Effector memory CD8-positive, alpha-beta T cell (primary cell): ENCODE measurements around the gene GPC5.
"Not testable (repeated sequence)": the region's sequence is repeated elsewhere in the genome, so short reads cannot be mapped to it uniquely, and the experiment has no call there.

ENCODE experiments used
- ATAC-seq: fragments of 150-1000 bp; cut with Tn5 transposase; replicated peaks from 2 replicates; pipeline ENCODE4 v1.10.0; 2021; ENCODE audit warnings: mild to moderate bottlenecking, moderate library complexity
- DNase-seq, 3 experiments: peaks; one replicate each; pipeline ENCODE4 v3.0.0; 2021
- H3K27ac Mint-ChIP-seq, 2 donors: one replicate each; pipeline ENCODE4 v1.8.0; 2022; ENCODE audit warnings: mild to moderate bottlenecking in 2 of 2, mixed read lengths in 2 of 2, moderate library complexity in 2 of 2
- H3K27me3 Mint-ChIP-seq, 2 donors: one replicate each; pipeline ENCODE4 v1.8.0; 2022; ENCODE audit warnings: mixed read lengths in 2 of 2
- H3K36me3 Mint-ChIP-seq: one replicate; pipeline ENCODE4 v1.8.0; 2022; ENCODE audit warnings: mild to moderate bottlenecking, moderate library complexity, mixed read lengths; ENCODE audit not compliant: insufficient read depth
- H3K4me1 Mint-ChIP-seq, 2 donors: one replicate each; pipeline ENCODE4 v1.8.0; 2022; ENCODE audit warnings: low read depth in 2 of 2, mixed read lengths in 2 of 2
- H3K4me3 Mint-ChIP-seq, 2 donors: one replicate each; pipeline ENCODE4 v1.8.0; 2022; ENCODE audit warnings: mild to moderate bottlenecking in 2 of 2, mixed read lengths in 2 of 2, moderate library complexity in 2 of 2
- H3K9me3 Mint-ChIP-seq, 2 donors: one replicate each; pipeline ENCODE4 v1.8.0; 2022; ENCODE audit warnings: mixed read lengths in 2 of 2

Gene GPC5

DNA sequence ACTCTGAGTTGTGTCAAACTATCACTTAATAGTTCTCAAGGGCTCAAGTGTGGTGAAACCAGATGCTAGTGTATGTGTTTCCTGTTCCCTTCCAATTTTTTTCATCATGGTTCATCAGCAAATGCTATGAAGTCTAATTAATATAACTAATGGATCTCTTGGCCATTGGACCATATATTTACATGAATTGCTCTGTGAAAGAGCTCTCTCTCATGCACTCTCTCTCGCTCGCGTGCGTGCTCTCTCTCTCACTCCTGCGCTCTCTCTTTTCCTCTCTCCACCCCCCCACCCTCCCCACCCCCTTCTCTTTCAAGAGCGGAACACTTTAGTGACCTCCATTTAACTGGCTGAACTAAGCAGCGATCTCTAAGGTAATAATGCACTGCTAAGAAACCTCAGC, 1281.2 kb downstream of the GPC5 start:
- Mint-ChIP-seq H3K9me3 (peaks cover 12 to 20% of the 10 kb centered on the region in 2 donors), H3K4me1 (no peaks in the 10 kb centered on the region), H3K27me3 (no peaks in the 10 kb centered on the region), H3K4me3 (no peak overlapping the region), H3K27ac (no peak overlapping the region), H3K36me3 (no peaks in the 10 kb centered on the region)
- no peak for DNase-seq
- no peak for ATAC-seq

DNA sequence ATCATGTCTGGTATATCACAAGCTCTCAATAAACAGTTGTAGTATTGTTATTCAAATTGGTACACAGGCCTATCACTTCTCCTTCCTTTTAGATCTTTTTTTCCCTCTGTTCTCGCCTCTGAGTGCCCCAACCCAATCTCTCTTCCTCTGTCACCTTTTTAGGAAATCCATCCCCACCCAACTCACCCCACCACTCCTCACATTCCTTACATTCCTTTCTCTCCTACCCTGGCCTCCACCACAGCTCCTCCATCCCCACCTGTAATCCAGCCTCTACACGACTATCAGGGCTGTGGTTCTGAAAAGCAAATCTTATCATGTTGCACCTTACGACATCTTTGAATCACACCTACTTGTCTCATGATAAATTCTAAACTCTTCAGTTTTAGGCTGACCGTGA, 1282.8 kb downstream of the GPC5 start:
- Mint-ChIP-seq H3K27ac (no peak overlapping the region), H3K4me3 (no peak overlapping the region), H3K27me3 (no peaks in the 10 kb centered on the region), H3K36me3 (no peaks in the 10 kb centered on the region), H3K9me3 (peaks cover 12 to 20% of the 10 kb centered on the region in 2 donors), H3K4me1 (no peaks in the 10 kb centered on the region)
- ATAC-seq = no peak
- DNase-seq = no peak

DNA sequence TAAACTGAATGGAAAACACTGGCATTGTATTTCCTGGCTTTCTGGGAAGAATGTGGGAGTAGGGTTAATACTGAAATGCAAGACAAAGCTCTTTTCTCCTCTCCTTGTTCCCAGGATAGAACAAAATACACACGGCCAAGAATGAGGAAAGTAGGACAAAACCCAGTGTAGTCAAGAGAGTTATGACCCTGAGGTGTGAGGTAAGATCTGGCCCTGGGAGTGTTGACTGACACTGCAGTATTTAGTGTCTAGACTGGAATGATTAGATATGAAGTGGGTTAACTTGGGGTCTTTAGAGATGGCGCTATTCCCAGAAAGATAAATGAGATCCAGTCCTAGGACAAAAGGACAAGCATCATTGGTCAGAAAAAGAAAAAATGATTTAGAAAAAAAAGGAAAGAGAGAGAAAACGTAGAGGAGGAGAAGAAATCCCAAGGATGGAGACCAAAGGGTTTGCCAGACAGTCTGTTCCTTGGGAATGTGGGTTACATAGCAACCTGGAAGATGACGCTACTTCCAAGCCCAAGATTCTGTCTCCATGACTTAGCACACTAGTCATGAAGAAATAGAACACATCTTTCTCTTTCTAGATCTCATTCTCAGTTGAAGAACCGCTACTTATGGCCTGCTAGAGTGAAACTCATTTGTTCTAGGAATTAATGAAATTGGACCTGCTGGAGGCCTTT, 1284.6 kb downstream of the GPC5 start:
- no peak overlapping the region for H3K4me3 Mint-ChIP-seq
- no peak overlapping the region for H3K27ac Mint-ChIP-seq
- H3K27me3 Mint-ChIP-seq = no peaks in the 10 kb centered on the region
- H3K36me3 Mint-ChIP-seq = no peaks in the 10 kb centered on the region
- DNase-seq (no peak), ATAC-seq (no peak)
- no peaks in the 10 kb centered on the region for H3K4me1 Mint-ChIP-seq
- peaks cover 10 to 20% of the 10 kb centered on the region in 2 donors for H3K9me3 Mint-ChIP-seq

DNA sequence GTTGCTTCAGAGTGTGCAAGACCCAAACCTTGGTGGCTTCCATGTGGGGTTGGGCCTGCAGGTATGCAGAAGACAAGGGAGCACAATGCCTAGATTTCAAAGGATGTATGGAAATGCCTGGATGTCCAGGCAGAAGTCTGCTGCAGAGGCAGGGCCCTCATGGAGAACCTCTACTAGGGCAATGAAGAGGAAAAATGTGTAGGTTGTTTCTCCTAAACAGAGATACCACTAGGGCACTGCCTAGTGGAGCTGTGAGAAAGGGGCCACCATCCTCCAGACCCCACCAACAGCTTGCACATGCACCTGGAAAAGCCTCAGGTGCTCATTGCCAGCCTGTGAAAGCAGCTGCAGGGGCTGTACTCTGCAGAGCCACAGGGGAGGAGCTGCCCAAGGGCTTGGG, 1295.6 kb downstream of the GPC5 start:
- Mint-ChIP-seq H3K36me3 (no peaks in the 10 kb centered on the region), H3K27me3 (no peaks in the 10 kb centered on the region), H3K27ac (no peak overlapping the region), H3K9me3 (peaks cover 15 to 21% of the 10 kb centered on the region in 2 donors), H3K4me3 (no peak overlapping the region), H3K4me1 (no peaks in the 10 kb centered on the region)
- DNase-seq = no peak
- no peak for ATAC-seq

DNA sequence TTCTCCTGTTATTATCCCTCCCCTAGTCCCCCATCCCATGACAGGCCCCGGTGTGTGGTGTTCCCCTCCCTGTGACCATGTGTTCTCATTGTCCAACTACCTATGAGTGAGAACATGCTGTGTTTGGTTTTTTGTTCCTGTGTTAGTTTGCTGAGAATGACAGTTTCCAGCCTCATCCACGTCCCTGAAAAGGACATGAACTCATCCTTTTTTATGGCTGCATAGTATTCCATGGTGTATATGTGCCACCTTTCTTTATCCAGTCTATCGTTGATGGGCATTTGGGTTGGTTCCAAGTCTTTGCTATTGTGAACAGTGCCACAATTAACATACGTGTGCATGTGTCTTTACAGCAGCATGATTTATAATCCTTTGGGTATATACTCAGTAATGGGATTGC, 1297.4 kb downstream of the GPC5 start:
- not testable (repeated sequence) for H3K27me3 Mint-ChIP-seq, H3K27ac Mint-ChIP-seq, DNase-seq, ATAC-seq, H3K36me3 Mint-ChIP-seq, H3K4me3 Mint-ChIP-seq, H3K4me1 Mint-ChIP-seq
- peaks cover 22 to 31% of the 10 kb centered on the region in 2 donors for H3K9me3 Mint-ChIP-seq

DNA sequence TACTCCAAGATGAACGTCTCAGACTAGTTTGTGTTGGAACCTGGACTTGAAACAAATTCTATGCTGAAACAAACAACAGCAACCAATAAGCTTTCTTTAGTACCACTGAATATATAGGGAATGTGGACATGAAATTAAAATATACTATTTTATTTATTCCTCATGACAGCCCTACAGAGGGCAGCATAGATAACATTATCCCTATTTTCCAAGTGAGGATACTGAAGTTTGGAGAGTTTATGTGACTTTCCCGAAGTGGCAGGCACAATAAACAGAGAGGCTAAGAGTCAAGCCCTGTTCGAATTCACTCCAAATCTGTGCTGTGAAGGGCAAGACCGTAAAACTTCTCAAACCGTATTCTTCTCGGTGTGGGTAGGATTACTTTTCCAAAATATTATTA, 1318.3 kb downstream of the GPC5 start:
- ATAC-seq (no peak), DNase-seq (no peak)
- H3K4me3 Mint-ChIP-seq = no peak overlapping the region
- peaks cover 9 to 10% of the 10 kb centered on the region in 2 donors for H3K9me3 Mint-ChIP-seq
- H3K27ac Mint-ChIP-seq = no peak overlapping the region
- H3K36me3 Mint-ChIP-seq = peaks cover 2% of the 10 kb centered on the region
- no peaks in the 10 kb centered on the region for H3K4me1 Mint-ChIP-seq
- H3K27me3 Mint-ChIP-seq = no peaks in the 10 kb centered on the region

DNA sequence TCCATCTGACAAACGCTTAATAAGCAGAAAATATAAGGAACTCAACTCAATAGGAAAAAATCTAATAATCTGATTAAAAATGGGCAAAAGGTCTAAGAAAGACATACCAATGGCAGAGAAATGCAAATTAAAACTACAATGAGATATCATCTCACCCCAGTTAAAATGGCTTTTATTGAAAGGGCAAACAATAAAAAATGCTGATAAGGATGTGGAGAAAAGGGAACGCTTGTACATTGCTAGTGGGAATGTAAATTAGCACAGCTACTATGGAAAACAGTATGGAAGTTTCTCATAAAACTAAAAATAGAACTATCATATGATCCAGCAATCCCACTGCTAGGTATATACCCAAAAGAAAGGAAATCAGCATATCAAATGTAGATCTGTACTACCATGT, 1319.4 kb downstream of the GPC5 start:
- Mint-ChIP-seq H3K27me3 (no peaks in the 10 kb centered on the region), H3K9me3 (peaks cover 5 to 7% of the 10 kb centered on the region in 2 donors), H3K4me1 (no peaks in the 10 kb centered on the region), H3K4me3 (no peak overlapping the region), H3K36me3 (peaks cover 2% of the 10 kb centered on the region), H3K27ac (no peak overlapping the region)
- DNase-seq (no peak), ATAC-seq (no peak)

DNA sequence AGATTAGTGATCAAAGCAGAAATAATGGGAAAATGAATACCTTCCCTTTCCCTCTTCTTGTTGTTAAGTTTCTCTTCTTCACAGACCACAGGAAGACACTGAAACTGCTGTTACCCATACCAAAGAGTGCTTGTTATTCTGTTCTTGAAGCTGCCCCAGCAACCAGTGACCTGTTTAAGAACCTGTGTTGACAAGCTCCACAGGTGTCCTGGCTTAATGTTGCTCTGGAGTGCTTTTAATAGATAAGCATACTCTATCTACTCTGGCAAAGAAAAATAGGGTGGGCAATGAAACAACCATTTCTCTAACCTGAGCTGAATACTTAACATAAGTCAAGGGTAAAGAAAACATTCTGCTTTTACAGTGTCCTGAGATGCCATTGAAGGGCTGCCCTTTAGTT, 1321.4 kb downstream of the GPC5 start:
- Mint-ChIP-seq H3K4me1 (no peaks in the 10 kb centered on the region), H3K27ac (no peak overlapping the region), H3K27me3 (no peaks in the 10 kb centered on the region), H3K9me3 (peaks cover 0 to 3% of the 10 kb centered on the region in 2 donors), H3K36me3 (no peaks in the 10 kb centered on the region), H3K4me3 (no peak overlapping the region)
- ATAC-seq (no peak), DNase-seq (no peak)

DNA sequence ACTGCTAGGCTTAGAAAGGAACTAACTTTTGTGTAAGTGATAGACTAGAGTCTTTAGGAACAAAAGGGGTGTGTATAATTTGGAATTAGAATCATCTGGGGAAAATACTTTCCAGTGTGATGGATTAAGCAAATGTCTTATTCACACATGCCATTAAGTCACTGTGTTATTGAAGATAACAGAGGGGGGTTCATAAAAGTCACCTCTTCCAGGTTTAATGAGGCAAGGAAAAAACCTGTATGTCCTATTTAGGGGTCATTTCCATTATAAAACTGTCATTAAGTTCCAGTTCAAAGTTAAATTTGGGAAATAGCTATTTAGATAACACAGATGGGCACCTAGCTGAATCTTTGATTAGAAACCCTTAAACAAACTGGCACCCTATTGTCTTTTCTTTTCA, 1323.2 kb downstream of the GPC5 start:
- ATAC-seq (no peak), DNase-seq (no peak)
- Mint-ChIP-seq H3K4me1 (no peaks in the 10 kb centered on the region), H3K36me3 (no peaks in the 10 kb centered on the region), H3K9me3 (peaks cover 0 to 3% of the 10 kb centered on the region in 2 donors), H3K4me3 (no peak overlapping the region), H3K27ac (no peak overlapping the region), H3K27me3 (no peaks in the 10 kb centered on the region)

DNA sequence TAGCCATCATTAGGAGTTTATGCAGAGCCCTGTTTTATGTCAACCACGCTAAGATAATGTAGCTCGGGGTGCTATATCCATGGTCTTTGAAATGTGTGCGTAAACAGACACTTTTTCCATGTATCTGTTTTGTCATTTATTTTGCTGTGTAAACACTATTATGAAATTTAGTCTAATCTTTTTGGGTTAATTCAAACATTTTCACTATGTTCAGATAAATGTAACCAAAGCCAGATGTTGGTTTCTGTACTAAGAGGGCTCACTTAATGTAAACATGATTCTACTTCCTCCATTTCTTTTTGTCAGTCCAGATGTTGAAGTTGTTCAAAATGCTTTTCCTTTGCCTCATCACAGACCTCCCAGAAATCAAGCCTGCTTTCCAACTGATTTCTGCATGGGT, 1328.7 kb downstream of the GPC5 start:
- H3K9me3 Mint-ChIP-seq = no peaks in the 10 kb centered on the region
- no peaks in the 10 kb centered on the region for H3K27me3 Mint-ChIP-seq
- H3K27ac Mint-ChIP-seq = no peak overlapping the region
- DNase-seq (no peak), ATAC-seq (no peak)
- H3K4me1 Mint-ChIP-seq = no peaks in the 10 kb centered on the region
- no peak overlapping the region for H3K4me3 Mint-ChIP-seq
- peaks cover 3% of the 10 kb centered on the region for H3K36me3 Mint-ChIP-seq

DNA sequence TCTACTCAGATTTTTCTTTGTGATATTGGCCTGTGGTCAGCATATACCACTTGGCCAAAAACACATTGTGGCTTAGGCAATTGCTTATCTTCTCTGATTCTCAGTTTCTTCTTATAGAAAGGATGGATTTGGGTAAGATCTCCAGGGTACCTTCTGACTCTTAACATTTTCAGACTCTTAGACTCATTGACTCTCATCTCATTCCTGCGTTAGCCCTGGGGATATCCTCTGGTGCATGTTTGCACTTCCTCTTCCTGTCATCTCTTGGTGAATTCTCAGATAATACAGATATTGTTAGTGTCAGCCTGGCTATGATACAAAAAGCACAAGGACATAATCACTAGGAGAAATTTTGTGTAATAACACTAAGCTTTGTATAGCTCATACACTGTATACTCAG, 1335.6 kb downstream of the GPC5 start:
- Mint-ChIP-seq H3K4me3 (no peak overlapping the region), H3K9me3 (peaks cover 0 to 10% of the 10 kb centered on the region in 2 donors), H3K27ac (no peak overlapping the region), H3K27me3 (no peaks in the 10 kb centered on the region), H3K4me1 (no peaks in the 10 kb centered on the region), H3K36me3 (no peaks in the 10 kb centered on the region)
- DNase-seq (no peak), ATAC-seq (no peak)

DNA sequence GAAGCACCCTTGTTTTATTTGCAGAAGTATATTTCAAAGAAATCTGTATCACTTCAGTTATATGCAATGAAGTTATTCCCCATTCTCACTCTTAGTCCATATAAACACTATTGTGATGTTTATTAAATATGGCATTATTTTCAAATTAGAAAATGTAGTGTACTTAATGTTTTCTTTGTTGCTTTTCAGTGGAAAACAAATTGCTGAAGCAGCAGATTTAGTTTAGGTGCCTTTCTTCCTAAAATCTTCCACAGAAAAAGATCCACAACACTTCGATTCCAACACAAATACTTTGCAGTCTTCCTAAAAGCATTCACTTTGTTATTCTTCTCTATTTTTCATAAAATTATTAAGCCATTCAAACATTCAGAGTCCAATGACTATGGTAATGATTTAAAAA, 1336.1 kb downstream of the GPC5 start:
- H3K4me3 Mint-ChIP-seq = no peak overlapping the region
- ATAC-seq = no peak
- peaks cover 0 to 10% of the 10 kb centered on the region in 2 donors for H3K9me3 Mint-ChIP-seq
- no peaks in the 10 kb centered on the region for H3K27me3 Mint-ChIP-seq
- no peak overlapping the region for H3K27ac Mint-ChIP-seq
- no peaks in the 10 kb centered on the region for H3K36me3 Mint-ChIP-seq
- DNase-seq = no peak
- H3K4me1 Mint-ChIP-seq = no peaks in the 10 kb centered on the region

DNA sequence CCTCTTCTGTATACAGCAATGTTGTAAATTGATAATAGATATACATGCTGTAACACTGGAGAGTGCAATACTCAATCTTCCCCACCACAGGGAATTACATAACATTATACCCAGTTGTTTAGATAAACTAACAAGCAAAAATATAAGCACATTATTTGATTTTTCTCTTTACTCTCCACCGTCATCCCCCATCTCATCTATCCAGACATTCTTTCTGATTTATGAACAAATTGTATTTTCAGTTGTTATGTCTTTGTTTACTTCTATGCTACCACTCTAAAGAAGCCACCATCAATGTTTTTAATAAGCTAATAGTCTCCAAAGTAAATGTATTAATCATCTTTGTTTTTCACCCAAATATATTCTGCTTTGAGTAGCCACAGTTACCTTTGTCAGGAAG, 1337.5 kb downstream of the GPC5 start:
- Mint-ChIP-seq H3K4me3 (no peak overlapping the region), H3K27ac (no peak overlapping the region), H3K9me3 (peaks cover 0 to 10% of the 10 kb centered on the region in 2 donors), H3K36me3 (no peaks in the 10 kb centered on the region), H3K4me1 (no peaks in the 10 kb centered on the region), H3K27me3 (no peaks in the 10 kb centered on the region)
- no peak for ATAC-seq
- DNase-seq = no peak

DNA sequence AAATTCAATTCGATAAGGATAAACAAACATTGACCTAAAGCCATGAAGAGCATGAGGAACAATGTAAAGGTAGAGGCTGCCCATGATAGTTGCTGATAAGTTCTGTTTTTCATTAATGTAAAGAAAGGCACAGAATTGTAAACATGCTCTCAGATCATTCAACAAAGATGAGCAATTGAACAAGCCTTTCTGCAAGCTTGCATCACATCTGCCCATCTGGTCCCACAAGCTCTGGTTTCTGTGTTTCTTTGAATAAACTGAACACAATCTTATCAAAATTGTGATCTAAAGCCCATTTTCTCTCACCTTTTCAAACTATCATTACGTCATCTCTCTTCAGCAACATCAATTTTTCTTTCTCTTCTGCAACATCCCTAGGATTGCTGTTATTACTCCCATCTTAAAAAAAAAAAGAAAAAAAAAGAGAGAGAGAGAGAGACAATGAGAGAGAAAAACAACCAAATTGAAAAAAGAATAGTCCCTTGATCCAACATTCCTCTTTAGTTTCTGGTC, 1340.9 kb downstream of the GPC5 start:
- no peak overlapping the region for H3K4me3 Mint-ChIP-seq
- H3K4me1 Mint-ChIP-seq = no peaks in the 10 kb centered on the region
- H3K27me3 Mint-ChIP-seq = no peaks in the 10 kb centered on the region
- H3K27ac Mint-ChIP-seq = no peak overlapping the region
- no peaks in the 10 kb centered on the region for H3K36me3 Mint-ChIP-seq
- peaks cover 0 to 12% of the 10 kb centered on the region in 2 donors for H3K9me3 Mint-ChIP-seq
- DNase-seq = no peak
- no peak for ATAC-seq
